Activated CD8-positive, alpha-beta T cell treated with anti-CD3 and anti-CD28 coated beads for 36 hours (primary cell): ENCODE results near the gene SETD9. TPM values are rescaled to one million over a fixed set of nuclear protein-coding genes. Genes with fewer than 3 reads are reported as not detected.

Experiments used
- ATAC-seq: fragments of 200-7000 bp; cut with Tn5 transposase; one replicate; pipeline ENCODE4 v1.10.0; 2021; ENCODE audit warnings: mild to moderate bottlenecking, moderate library complexity
- CTCF ChIA-PET: fragments of 350-600 bp; sonication (Branson Sonifier 250); formaldehyde crosslinking; loops from one replicate; lab custom pipeline; 2021; ENCODE audit warnings: antibody characterized with exemption; lab: Charles Lee
- POLR2A ChIA-PET: fragments of 350-600 bp; sonication (Branson Sonifier 250); formaldehyde crosslinking; loops from one replicate; lab custom pipeline; 2021; ENCODE audit warnings: antibody characterized with exemption; lab: Charles Lee
- DNase-seq: peaks from one replicate; pipeline ENCODE4 v3.0.0-alpha.2; 2020
- H3K27ac Mint-ChIP-seq: one replicate; pipeline ENCODE4 v1.8.0; 2021; ENCODE audit warnings: mild to moderate bottlenecking, mixed read lengths
- H3K27me3 Mint-ChIP-seq: one replicate; pipeline ENCODE4 v1.8.0; 2021; ENCODE audit warnings: mixed read lengths
- H3K36me3 Mint-ChIP-seq: one replicate; pipeline ENCODE4 v1.8.0; 2021; ENCODE audit warnings: low read depth, mixed read lengths
- H3K4me1 Mint-ChIP-seq: one replicate; pipeline ENCODE4 v1.8.0; 2021; ENCODE audit warnings: low read depth, mixed read lengths
- H3K4me3 Mint-ChIP-seq: one replicate; pipeline ENCODE4 v1.8.0; 2021; ENCODE audit warnings: mild to moderate bottlenecking, moderate library complexity, mixed read lengths
- H3K9me3 Mint-ChIP-seq: one replicate; pipeline ENCODE4 v1.8.0; 2021; ENCODE audit warnings: mixed read lengths
- CTCF ChIP-seq: fragments of 200-600 bp; IDR thresholded peaks from one replicate; pipeline ENCODE4 v1.8.0; 2022; ENCODE audit warnings: antibody characterized with exemption, mild to moderate bottlenecking
- intact Hi-C: fragments of 100-400 bp; cut with micrococcal nuclease; formaldehyde crosslinking; loops from one replicate; pipeline ENCODE4 v1.10.0; 2022
- total RNA-seq, 2 experiments: library from RNA; stranded (reverse); gene quantifications; one replicate each; pipeline ENCODE4 v1.2.3, GENCODE V29; 2021

Gene SETD9
- total RNA-seq, 2 experiments from 2014 or later: 8.1 to 9.3 TPM

- Mint-ChIP-seq H3K4me1 (no peaks in the 10 kb centered on the region), H3K4me3 (no peak overlapping the region), H3K27ac (no peak overlapping the region), H3K27me3 (peaks cover 22% of the 10 kb centered on the region), H3K36me3 (no peaks in the 10 kb centered on the region), H3K9me3 (no peaks in the 10 kb centered on the region)
- ATAC-seq (no peak), DNase-seq (no peak)
- ChIA-PET POLR2A (no interaction called here), CTCF (interaction anchor here (1.5 kb wide), 2 partner anchors 10 to 13 kb away, joined by 3 to 4 read pairs; no protein-coding TSS in a partner anchor)
- intact Hi-C loops: no loop called here
- TF ChIP-seq CTCF: no peak
These were observed 53.9 kb downstream of the SETD9 start for GRCh38 chr5:56963246-56963645.

GRCh38 chr5:56964173-56964572, 54.8 kb downstream of the SETD9 start:
- Mint-ChIP-seq H3K4me3 (no peak overlapping the region), H3K27me3 (peaks cover 17% of the 10 kb centered on the region), H3K27ac (no peak overlapping the region), H3K36me3 (no peaks in the 10 kb centered on the region), H3K4me1 (no peaks in the 10 kb centered on the region), H3K9me3 (no peaks in the 10 kb centered on the region)
- ChIA-PET CTCF (interaction anchor here (1.5 kb wide), 1 partner anchor 11 kb away, joined by 4 read pairs; no protein-coding TSS in a partner anchor), POLR2A (interaction anchor here (0.6 kb wide), 2 partner anchors 164 to 1049 kb away, joined by 3 read pairs; no protein-coding TSS in a partner anchor)
- no peak for TF ChIP-seq CTCF
- no peak for ATAC-seq
- intact Hi-C loops: no loop called here
- no peak for DNase-seq

Other genes with a start within 250 kb of the SETD9 start
- gene MAP3K1, start 94.0 kb upstream of the SETD9 start, total RNA-seq: 10 to 100 TPM; 16.9 to 17.0 TPM
- 10 to 100 TPM; 12.2 to 12.8 TPM for gene MIER3, start 42.5 kb downstream of the SETD9 start, total RNA-seq